Myocyte (in vitro differentiated cells): ENCODE measurements around the gene ELAVL2. TPM values are rescaled to one million over a fixed set of nuclear protein-coding genes. Genes with fewer than 3 reads are reported as not detected.

ENCODE experiments used
- DNase-seq: peaks from one replicate; pipeline ENCODE4 v3.0.0-alpha.2; 2012; ENCODE audit warnings: low read depth
- total RNA-seq: library from RNA; depleted of rRNA; stranded (reverse); fragments of >200 nt; gene quantifications from 2 replicates; pipeline ENCODE4 v1.2.3, GENCODE V29; 2014

ELAVL2 gene
- total RNA-seq, 1 donor from 2014 or later = 41.8 TPM

DNA sequence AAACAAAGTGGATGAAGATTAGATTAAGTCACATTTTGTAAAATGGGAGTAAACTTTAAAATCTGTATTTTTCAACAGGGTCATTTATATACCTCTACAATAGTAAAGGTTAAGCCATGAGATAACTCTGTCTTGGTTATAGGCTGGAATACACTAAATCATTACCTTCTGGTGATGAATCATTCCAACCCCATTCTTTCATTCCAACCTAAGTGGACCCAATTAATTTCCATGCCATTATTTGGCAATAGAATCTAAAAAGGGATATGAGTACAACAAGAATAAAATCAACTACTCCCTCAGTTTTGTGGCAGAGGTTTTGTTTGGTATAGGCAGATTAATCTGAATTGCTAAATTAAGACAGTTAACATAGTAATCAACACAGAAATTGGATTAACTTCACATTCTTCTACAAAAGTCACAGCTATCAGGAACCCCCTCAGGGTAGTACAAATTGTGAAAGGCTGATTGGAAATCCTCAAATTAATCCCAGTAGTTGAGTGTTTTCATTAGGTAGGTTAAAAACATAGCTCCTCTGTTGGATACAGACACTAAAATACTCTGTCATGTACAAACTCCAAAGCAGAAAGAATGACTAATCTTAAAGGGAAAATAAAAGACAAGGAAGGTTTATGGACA, 54.2 kb downstream of the ELAVL2 start:
- no peak for DNase-seq

DNA sequence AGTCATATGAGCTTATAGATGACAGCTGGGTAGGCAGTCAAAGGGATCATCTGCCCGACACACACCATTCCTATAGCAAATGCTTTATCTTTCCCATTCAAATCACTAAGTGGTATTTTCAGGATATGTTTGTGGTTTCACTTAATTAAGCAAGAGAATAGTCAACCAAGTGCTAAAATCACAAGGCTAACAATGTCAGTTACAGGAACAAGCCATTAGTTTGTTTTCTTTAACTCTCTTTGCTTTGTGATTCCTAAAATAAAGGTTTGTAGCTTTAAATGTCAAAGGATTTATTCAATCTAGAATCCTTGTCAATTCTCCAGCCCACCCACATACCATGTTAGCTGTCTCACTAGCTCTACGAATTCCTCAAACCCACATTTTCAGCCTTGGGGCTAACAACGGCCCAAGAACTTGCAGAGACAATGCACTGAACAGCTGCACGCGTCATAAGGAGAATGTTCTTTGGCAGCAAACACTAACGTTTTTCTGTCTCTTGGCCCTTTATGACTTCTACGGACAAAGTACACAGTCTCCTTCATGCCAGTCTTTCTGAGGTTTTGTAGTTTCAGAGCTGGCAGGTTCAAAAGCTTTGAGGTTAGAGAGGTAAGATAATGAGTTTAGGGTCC, 56.6 kb downstream of the ELAVL2 start:
- DNase-seq = peak; percentile 98

DNA sequence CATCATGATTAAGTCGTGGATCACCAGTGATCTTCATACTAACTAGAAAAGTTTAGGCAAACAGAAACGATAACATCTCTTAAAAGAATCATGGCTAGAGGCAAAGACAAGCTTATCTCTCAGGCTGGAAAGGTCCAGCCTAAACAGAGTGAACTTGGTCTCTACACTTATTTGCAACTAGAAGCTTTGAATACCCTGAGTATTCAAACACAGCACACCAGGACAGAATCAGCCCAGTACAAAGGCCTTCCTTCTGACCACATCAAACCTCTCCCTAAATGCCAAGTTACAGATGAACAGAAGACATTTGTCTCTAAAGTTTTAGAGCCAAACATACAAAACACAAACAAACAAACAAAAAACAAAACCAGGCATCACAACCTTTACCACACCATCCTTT, 57.2 kb downstream of the ELAVL2 start:
- DNase-seq = peak; percentile 59

DNA sequence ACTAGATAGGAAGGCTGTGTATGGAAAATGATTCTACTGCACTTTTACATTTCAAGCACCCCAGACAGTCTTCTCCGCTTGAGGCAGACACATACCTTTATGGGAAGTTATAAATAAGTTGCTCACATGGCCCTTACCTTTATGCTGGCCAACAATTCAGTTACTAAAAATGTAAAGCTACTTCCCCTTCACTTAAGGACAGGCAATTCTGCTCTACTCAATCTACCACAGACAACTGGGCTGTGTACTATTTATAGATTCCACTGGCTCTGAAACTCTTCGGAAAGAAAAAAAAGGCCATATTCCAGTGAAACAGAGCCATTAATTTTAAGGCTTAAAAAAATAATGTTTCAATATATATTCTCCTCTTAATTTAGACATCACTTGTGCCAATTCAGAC, 59.4 kb downstream of the ELAVL2 start:
- peak; percentile 55 for DNase-seq

DNA sequence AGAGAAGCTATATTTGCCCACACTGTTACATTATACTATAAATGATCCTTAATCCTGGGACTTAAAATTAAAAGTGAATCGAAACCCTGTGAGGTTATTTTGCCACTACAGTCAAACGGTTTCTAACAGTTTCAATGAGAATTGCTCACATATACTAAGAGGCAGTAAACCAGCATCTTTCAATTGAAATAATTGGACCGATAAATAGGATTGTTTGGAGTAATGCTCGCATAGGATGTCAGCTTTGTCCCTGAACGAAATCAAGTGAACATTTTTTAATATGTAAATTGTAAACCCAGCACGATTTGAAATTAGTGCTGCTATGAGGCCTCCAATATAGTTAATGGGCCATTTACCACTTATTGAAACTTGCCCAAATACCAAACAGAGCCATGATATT, 60.5 kb downstream of the ELAVL2 start:
- no peak for DNase-seq

DNA sequence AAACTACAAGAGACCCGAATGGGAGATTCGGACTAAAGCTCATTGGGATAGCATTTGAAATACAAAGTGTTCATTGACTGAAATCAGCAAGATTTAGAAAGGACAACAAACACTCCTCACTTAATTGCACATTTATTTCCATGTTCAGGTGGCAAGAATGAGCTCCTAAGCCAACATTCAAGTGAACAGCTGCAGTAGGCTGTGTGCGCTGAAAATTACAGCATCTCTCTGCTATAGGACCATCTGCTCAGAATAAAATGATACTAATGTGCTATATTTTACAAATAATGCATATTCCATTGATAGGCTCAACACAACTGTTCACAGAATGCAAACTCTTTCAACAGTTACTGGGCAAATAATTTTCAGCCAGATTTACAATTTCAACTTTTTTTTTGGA, 61.8 kb downstream of the ELAVL2 start:
- DNase-seq = no peak

DNA sequence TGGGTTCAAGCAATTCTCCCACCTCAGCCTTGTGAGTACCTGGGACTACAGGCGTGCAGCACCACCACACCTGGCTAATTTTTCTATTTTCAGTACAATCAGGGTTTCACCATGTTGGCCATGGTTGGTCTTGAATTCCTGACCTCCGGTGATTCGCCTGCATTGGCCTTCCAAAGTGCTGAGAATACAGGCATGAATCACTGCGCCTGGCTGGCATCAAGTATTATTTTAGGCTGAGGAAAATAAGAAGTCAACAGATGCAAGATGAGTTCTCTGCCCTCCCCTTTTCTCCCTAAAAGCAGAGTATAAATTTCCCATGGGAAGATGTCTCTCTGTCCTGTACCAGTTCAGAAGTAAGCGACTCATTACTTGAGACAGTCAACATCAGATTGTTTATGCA, 71.5 kb downstream of the ELAVL2 start:
- peak; percentile 83 for DNase-seq

DNA sequence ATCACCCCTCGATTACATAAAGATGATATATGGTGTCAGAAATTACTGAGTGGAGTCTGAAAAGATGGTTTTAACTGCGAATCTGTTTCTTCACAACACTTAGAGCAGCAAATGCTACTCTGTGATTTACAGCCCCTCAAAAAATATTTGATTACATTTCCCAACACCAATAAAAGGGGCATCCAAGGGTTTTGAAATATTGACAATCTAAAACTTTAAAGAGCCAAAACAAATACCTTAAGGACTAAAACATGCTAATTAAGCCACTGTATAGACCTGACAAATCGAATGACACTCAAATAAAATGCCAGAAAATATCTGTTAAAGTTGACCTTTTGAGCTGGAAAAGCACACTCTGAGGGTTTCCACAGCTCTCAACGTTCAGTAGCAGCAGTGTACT, 73.2 kb downstream of the ELAVL2 start:
- DNase-seq = no peak

DNA sequence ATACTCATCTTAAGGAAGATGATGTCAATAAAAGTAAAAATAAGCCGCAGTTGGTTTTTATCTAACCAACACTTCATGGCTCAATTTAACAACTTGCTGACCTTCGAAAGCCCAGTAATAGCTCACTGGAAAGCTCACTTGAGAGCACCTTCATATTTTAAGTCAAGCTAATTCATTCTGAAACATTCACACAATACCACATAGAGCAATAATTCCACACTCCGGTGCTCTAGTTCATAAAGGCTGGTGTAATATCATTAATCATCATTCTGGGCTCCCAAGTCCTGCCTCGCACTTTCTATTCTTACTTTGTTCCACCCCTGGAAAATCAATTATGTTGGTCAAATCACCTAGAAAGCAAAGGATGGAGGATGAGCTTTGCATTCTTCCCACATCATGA, 74.4 kb downstream of the ELAVL2 start:
- no peak for DNase-seq

DNA sequence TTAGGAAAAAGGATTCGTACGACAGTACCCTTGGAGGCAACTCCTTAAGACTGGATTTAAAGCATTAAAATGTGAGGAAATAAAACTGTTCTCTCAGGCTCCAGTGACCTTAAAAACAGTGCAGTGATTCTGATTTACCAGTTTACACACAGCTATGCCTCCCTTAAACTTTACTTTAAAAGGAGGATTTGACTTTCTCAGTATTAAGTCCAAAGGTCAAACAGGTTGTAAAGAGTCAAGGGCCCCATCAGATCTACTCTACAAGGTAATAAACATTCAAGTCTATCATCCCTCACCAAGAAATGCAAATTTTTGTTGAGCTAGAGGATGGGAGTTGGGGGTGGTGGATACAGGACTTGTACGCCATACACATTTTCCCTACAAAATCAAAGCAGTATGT, 75.2 kb downstream of the ELAVL2 start:
- DNase-seq = no peak

DNA sequence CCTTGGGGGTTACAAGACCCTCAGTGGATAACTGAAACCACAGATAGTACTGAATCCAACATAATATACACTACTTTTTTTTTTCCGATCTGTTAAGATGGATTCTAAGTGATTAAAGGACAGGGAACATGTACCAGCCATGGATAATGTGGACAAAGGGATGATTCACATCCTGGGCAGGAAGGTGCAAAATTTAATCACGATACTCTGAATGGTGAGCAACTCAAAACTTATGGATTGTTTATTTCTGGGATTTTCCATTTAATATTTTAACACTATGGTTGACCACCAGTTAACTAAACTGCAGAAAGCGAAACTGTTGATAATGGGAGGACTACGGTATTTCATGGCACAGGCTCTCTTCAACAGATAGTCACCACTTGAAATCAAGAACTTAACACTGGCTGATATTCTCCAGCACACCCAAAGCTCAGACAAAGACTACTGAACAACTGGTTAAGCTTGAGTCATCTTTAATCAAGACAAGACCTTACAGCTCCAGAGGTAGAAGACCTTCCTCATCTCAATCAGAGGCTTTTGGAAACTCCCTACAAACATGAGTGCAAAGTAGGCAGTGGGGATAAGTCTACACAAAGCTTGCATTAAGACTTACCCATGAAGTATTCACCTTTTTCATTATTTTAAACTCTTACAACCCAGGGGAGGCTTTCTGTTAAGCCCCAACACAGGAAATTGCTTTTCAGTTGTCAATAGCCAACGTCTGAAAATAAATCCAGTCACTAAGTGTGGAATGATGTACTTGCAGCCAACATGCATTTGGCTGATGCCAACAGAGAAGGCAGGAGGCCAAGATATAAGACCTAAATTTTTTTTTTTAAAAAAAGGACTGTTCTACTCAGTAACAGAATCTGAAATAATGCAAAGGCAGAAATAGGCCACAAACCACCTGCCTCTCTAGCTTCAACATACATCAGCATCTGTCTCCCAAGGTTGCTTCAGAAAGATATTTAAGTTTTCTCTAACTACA, 78.7 kb downstream of the ELAVL2 start:
- no peak for DNase-seq

DNA sequence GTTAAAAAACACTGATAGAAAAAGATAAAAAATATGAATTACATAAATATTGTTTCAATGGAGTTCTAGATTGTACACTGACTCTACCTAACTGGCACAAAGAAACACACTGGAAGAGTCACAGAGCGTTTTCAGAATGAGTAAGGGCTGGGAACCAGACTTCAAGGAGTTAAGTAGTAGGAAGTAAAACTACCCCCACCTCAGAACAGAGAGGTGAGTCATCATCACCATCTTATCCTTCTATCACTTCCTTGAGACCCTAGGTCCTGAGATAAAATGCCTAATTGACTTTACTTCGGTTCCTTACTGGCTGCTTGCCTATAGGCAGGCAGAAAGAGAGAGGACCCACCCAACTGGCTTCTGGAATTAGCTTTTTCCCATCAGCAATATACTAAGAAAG, 79.7 kb downstream of the ELAVL2 start:
- no peak for DNase-seq

DNA sequence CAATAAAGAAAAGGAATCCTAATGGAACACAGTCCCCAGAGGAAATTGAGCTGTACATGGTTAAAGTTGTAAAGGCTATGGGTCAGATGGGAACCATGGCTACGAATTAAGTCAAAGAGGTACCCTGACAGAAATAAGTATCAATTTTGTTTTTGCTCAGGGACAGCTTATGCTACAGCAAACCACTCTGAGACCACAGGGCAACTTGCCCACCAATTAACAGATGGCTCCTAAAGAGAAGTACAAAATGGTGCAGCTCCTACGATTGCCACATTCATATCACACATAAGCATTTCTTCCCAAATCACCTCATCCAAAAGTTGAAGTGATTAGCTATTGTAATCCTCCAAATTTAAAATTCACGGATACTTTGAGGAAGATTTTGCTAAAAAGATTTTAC, 83.0 kb downstream of the ELAVL2 start:
- no peak for DNase-seq

DNA sequence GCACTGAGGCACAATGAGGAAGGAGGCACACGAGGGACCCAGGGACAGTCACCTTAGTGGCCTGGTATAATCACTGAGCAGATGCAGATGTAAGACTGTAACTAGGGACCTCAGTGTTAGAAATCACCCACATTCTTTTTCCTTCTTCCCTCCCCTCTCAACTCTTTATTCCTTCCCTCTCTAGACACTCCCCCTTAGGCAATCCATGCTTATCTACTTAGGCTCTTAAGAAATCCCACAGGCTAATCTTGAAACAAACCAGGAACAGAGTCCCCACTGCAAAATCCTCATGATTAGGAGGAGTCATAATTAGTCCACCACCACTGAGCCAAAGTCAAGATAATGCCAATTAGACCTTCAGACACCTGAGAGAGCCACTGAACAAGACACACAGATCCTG, 84.7 kb downstream of the ELAVL2 start:
- DNase-seq = no peak

DNA sequence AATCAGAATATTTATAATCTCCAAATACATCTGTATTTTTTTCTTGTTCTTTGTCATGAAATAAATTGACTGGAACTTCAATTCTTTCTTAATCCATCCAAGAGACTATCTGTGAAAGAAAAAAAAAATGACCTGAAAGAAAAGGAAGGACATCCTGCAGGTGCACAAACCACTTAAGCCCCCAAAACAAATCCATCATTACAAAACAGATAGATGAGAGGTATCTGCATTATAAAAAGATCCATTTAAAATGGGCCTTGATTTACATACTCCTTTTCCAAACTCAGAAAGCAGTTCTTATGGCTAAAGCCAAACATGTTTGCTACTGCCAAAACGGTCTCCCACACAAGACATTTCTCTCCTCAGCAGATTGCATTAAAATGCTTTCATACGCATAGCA, 85.5 kb downstream of the ELAVL2 start:
- DNase-seq = no peak

DNA sequence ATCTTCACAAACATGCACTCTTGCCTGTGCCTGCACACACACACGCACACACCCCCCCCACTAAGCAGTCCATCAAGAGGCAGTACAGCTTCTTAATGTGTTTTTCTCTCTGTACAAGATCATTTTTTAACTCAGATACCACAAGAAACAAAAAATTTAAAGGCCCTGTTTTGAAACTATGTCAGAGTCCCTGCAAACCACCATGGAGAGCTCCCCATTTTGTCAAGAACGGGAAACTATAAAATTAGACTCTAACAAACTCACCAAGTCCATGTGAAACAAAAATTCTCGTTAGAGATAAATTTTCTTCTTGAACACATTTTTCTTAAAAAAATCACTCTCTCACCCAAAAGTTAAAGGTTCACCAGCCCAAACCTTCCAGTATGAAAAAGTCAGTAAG, 86.3 kb downstream of the ELAVL2 start:
- no peak for DNase-seq

DNA sequence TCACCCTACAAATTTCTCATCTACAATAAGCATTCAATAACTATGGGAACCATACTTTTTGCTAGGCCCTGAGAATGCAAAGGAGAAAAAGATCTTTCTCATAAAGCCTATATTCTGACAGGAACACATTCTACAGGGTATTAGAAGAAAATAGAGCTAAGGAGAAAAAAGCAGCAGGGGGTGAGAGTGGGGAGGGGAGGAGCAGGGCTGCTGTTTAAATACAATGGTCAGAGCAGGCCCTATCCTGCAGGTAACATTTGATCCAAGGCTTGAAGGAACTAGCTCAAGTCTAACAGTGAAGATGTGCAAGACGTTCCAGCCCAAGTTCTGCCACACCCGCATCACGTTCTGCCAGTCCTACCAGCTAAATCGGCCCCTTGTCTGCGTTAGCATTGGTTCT, 89.7 kb downstream of the ELAVL2 start:
- DNase-seq = no peak

DNA sequence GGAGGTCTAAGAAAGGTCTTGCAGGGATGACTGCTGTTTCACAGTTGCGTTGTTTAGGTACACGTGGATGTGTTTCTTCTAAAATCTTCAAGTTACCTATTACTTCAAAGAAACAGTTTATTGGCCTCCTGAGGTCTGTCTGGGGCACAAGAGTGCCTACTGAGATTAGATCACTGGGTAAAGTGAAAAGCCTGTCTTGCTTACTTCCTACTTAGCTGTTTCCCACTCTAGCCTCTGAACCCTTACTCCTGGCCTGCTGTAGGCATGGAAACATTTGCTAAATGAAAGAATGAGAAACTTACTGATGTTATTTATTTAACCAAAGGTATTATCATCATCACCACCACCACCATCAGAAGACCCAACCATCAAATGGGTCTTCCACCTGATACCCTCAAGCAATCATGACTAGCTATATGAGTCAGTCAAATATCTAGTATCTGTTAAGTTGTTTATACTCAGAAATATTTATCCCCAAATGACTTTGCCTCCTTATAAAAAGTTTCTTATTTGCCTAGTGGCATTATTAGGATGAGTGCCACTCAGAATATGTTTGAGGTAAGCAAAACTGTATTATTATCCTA, 92.5 kb downstream of the ELAVL2 start:
- DNase-seq = no peak

DNA sequence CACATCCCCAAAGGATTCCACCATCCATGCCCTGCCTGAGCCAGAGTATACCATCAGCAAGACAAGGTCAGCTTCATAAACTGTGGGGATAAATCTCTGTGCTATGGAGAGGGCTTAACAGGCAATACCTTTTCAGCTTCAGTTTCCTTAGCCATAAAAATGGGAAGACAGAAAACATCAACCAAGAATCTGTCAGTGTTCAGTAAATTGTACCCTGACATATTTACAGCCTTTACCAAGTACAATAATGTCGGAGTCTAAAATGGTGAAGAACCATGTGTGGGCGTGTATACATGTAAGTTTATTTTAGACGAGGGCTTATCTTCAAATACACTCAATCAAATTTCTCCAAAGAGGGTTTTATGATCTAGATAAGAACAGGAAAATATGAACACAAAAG, 94.7 kb downstream of the ELAVL2 start:
- no peak for DNase-seq

DNA sequence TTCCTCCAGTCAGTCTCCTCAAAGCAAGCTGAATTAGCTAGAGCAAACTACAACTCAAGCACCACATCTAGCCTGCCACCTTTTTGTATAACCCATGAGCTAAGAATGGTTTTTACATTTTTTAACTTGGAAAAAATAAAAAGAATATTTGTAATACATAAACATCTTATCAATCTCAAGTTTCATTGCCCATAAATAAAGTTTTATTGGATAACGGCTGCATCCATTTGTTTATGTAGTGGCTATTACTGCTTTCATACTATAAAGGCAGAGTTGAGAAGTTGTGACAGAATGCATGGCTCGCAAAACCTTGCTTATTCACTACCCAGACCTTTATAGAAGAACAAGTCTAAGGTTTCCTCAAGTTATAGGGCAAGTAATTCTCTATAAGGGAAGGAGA, 95.7 kb downstream of the ELAVL2 start:
- no peak for DNase-seq

DNA sequence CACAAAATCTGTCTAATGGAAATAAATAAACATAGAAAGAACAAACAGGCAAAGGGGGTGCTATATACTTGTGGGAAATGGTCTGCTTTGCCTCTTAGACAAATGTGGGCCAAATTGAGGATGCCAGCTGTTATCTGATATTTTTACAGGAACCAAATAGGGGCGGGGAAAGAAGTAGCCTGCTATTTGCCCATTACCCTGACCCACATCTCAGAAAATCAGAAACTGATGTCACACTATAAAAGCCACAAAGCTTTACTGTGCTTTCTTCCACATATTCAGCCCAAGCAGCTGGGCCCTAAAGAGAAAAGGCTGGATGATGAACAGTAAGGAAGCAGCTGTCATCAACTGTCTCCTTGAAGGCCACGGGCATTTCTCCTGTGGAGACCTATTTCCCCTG, 97.3 kb downstream of the ELAVL2 start:
- peak; percentile 79 for DNase-seq
